HepG2 (cell line): ENCODE data around the gene PLEKHA6. TPM values are rescaled to one million over a fixed set of nuclear protein-coding genes. Genes with fewer than 3 reads are reported as not detected.

Source experiments
- ATAC-seq: fragments of 200-7000 bp; cut with Tn5 transposase; 3 replicates; pipeline ENCODE4 v1.9.1; 2020; ENCODE audit warnings: mild to moderate bottlenecking, moderate library complexity
- BruUV-seq: library from RNA; stranded (reverse); fragments of 400-500 nt; replicated peaks from 2 replicates; lab custom pipeline; 2021; lab: Mats Ljungman, UMichigan
- CTCF ChIA-PET: fragments of 300-600 bp; formaldehyde crosslinking; extraction: SDS; loops from one replicate; lab custom pipeline; 2021; ENCODE audit warnings: low total read pairs, inconsistent platforms, low intra/inter-chr PET ratio; lab: Yijun Ruan, JAX
- POLR2A ChIA-PET: fragments of 350-600 bp; sonication (Branson Sonifier 250); formaldehyde crosslinking; loops from one replicate; lab custom pipeline; 2020; ENCODE audit warnings: antibody characterized with exemption, inconsistent platforms; lab: Yijun Ruan, JAX
- DNase-seq: peaks from one replicate; pipeline ENCODE4 v3.0.0-alpha.2; 2015; ENCODE audit warnings: low spot score
- FAIRE-seq: peaks from 3 replicates; lab custom pipeline; 2011; peaks lifted over from hg19 to GRCh38; lab: Jason Lieb, UNC
- H2AFZ ChIP-seq: one replicate; pipeline ENCODE4 v1.6.1; 2011; ENCODE audit warnings: low read length, inconsistent platforms
- H3K27ac ChIP-seq: fragments of 300-600 bp; 3 replicates; pipeline ENCODE4 v1.8.0; 2011; ENCODE audit warnings: mixed run types, mild to moderate bottlenecking, mixed read lengths, low read length, inconsistent platforms; ENCODE audit not compliant: insufficient read depth; ENCODE audit errors: extremely low read length
- H3K27me3 ChIP-seq, 2 experiments: fragments of 200-600 bp in 1 of 2; 2 replicates in 1 of 2; 3 replicates in 1 of 2; pipeline versions ENCODE4 v1.6.0 to v1.8.0; 2011; ENCODE audit warnings: low read length in 2 of 2, mild to moderate bottlenecking in 2 of 2, moderate library complexity in 2 of 2, inconsistent platforms in 1 of 2; ENCODE audit not compliant: insufficient read depth in 2 of 2, control insufficient read depth in 1 of 2
- H3K36me3 ChIP-seq, 2 experiments: fragments of 200-600 bp in 1 of 2; replicated peaks in 1 of 2; 2 replicates in 1 of 2; 3 replicates in 1 of 2; pipeline versions ENCODE4 v1.5.1 to v1.8.0; 2011; ENCODE audit warnings: low read length in 2 of 2, inconsistent platforms in 1 of 2; ENCODE audit not compliant: insufficient read depth in 2 of 2, control insufficient read depth in 1 of 2
- H3K4me1 ChIP-seq: 2 replicates; pipeline ENCODE4 v1.5.1; 2012; ENCODE audit warnings: low read length, inconsistent platforms; ENCODE audit not compliant: insufficient read depth
- H3K4me2 ChIP-seq: 2 replicates; pipeline ENCODE4 v1.6.0; 2011; ENCODE audit warnings: low read depth, low read length, inconsistent platforms
- H3K4me3 ChIP-seq, 3 experiments: fragments of 200-600 bp in 1 of 3; sonication (generic), shearing (Covaris generic) in 1 of 3; replicated peaks in 1 of 3; 2 replicates each; pipeline ENCODE4 v1.5.1; 2011 to 2016; ENCODE audit warnings: low read length in 3 of 3, inconsistent platforms in 2 of 3, low read depth in 2 of 3, mild to moderate bottlenecking in 2 of 3, control low read depth in 1 of 3, mixed read lengths in 1 of 3; ENCODE audit not compliant: insufficient read depth in 1 of 3
- H3K79me2 ChIP-seq: one replicate; pipeline ENCODE4 v1.6.1; 2011; ENCODE audit warnings: low read length, inconsistent platforms; ENCODE audit not compliant: insufficient read depth
- H3K9ac ChIP-seq: 2 replicates; pipeline ENCODE4 v1.6.0; 2011; ENCODE audit warnings: mild to moderate bottlenecking, low read depth, low read length, inconsistent platforms; ENCODE audit not compliant: insufficient read depth
- H3K9me3 ChIP-seq: 2 replicates; pipeline ENCODE4 v1.5.1; 2012; ENCODE audit warnings: mild to moderate bottlenecking, low read length
- H4K20me1 ChIP-seq: 2 replicates; pipeline ENCODE4 v1.6.0; 2011; ENCODE audit warnings: inconsistent platforms, mild to moderate bottlenecking, low read length, moderate library complexity; ENCODE audit not compliant: insufficient read depth
- CEBPG ChIP-seq: IDR thresholded peaks from 2 replicates; pipeline ENCODE4 v1.6.1; 2016
- RXRB ChIP-seq: IDR thresholded peaks from 2 replicates; pipeline ENCODE4 v1.6.1; 2016; ENCODE audit warnings: borderline replicate concordance, missing genetic modification reagents, missing compliant biosample characterization
- ZNF292 ChIP-seq: sonication (generic); formaldehyde crosslinking; IDR thresholded peaks from 2 replicates; pipeline ENCODE4 v1.8.1; 2022; ENCODE audit warnings: mild to moderate bottlenecking, low read depth, missing genetic modification reagents, borderline replicate concordance
- ZNF567 ChIP-seq: sonication (generic); formaldehyde crosslinking; IDR thresholded peaks from 2 replicates; pipeline ENCODE4 v1.8.1; 2023; ENCODE audit warnings: mild to moderate bottlenecking, missing genetic modification reagents, borderline replicate concordance
- WGBS: methylation state at CpG from one replicate; pipeline ENCODE4 v1.1.6; 2017; ENCODE audit warnings: low lambda C conversion rate; 5-methylcytosine and 5-hydroxymethylcytosine counted together
- in situ Hi-C: cut with HindIII; loops from 2 replicates; pipeline ENCODE4 v1.10.0; 2017; ENCODE audit warnings: low pct_unique_long_range_greater_than_20kb; ENCODE audit not compliant: extremely low pct_ligation_motif_present
- intact Hi-C: fragments of 100-400 bp; cut with micrococcal nuclease; formaldehyde crosslinking; loops from one replicate; pipeline ENCODE4 v1.10.0; 2022; ENCODE audit not compliant: unreplicated experiment
- polyA plus RNA-seq, 8 experiments: library from polyadenylated mRNA; depleted of rRNA in 3 of 8; stranded (reverse) in 7 of 8; unstranded in 1 of 8; fragments of >200 nt; fragmentation: Illumina TruSeq in 4 of 8; extraction: Trizol in 4 of 8; gene quantifications; 2 replicates each; pipeline versions ENCODE4 v1.2.1 to v1.2.3, GENCODE V29; 2011 to 2016; ENCODE audit warnings: low read depth in 4 of 8, missing spikeins in 1 of 8, mixed read lengths in 1 of 8; ENCODE audit not compliant: insufficient read depth in 1 of 8
- total RNA-seq, 5 experiments: library from RNA; depleted of rRNA; stranded (reverse); fragments of >200 nt; fragmentation: Illumina TruSeq; extraction: Trizol; gene quantifications; 2 replicates each; pipeline ENCODE4 v1.2.3, GENCODE V29; 2016; ENCODE audit warnings: low read depth in 1 of 5
- TF ChIP-seq, protein P1 (sequence below): sonication (generic); formaldehyde crosslinking; IDR thresholded peaks from 2 replicates; pipeline ENCODE4 v1.9.0; 2022; ENCODE audit warnings: missing genetic modification reagents, mild to moderate bottlenecking, borderline replicate concordance

PLEKHA6 gene
- total and polyA plus RNA-seq, 2 of the 13 experiments (the other 11 are each of a cell fraction or from before 2014, with no cell fraction given) = 5.3 to 11.4 TPM

DNA sequence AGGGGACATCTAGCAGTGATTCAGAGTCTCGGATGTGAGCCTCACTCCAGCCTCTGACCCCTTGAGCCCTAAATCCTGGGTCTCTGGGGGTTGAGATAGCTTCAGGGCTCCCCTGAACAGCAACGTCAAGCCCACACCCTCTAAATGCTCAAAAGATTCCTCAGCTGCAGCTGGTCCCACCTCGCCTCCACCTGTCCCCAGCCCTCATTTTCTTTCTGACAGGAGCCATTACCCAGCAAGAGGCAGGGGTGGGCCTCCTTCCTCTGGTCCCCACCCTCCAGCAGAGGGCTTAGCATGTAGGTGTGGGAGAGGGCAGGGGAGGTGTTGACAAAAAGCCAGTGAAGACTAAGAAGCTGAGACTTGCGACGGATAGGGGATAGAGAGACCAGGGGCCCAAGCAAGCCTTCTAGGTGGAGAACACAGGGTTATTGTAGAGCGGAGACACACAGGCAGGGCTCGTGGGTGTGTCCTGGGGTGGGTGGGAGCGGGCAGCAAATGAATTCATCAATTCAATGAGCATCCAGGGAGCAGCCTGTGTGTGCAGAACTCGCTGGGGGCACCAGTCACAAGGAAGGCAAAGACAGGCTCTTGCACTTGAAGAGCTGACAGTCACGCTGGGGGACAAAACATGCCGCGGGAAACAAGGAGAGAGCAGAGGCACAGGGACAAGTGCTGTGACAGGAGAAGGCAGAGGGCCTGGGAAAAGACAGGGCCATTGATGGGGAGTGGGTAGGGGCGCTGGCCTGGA lies 97.0 kb downstream of the PLEKHA6 start:
- intact Hi-C loops = no loop called here

More for the DNA sequence above, 97.0 kb downstream of the PLEKHA6 start:
- CTCF ChIA-PET = no interaction called here
- Histone ChIP-seq H3K27me3 (no peaks in the 10 kb centered on the region), H3K27ac (no peak overlapping the region), H3K4me1 (peaks cover 41% of the 10 kb centered on the region), H3K4me2 (no peak overlapping the region), H3K36me3 (peaks cover 10 to 34% of the 10 kb centered on the region in 2 experiments; a peak in 4 of 5 replicates), H3K79me2 (no peaks in the 10 kb centered on the region), H3K4me3 (no peak overlapping the region), H3K9ac (no peak overlapping the region)
- WGBS = 96% methylated on average over 12 of the region's 13 CpGs
- FAIRE-seq (no peak), DNase-seq (no peak), ATAC-seq (no peak)
- in situ Hi-C loops = loop anchor here (5.0 kb wide), 1 partner anchor 100 kb away; no protein-coding TSS in a partner anchor
- BruUV-seq = no TSS peak
- POLR2A ChIA-PET = no interaction called here
- TF ChIP-seq CEBPG (CRISPR knock-in tag) (no peak), RXRB (no peak), ZNF292 (no peak), ZNF567 (CRISPR knock-in tag) (no peak)
- TF ChIP-seq, protein P1, sequence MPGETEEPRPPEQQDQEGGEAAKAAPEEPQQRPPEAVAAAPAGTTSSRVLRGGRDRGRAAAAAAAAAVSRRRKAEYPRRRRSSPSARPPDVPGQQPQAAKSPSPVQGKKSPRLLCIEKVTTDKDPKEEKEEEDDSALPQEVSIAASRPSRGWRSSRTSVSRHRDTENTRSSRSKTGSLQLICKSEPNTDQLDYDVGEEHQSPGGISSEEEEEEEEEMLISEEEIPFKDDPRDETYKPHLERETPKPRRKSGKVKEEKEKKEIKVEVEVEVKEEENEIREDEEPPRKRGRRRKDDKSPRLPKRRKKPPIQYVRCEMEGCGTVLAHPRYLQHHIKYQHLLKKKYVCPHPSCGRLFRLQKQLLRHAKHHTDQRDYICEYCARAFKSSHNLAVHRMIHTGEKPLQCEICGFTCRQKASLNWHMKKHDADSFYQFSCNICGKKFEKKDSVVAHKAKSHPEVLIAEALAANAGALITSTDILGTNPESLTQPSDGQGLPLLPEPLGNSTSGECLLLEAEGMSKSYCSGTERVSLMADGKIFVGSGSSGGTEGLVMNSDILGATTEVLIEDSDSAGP (CRISPR knock-in tag) = no peak
- TF ChIP-seq, all 625 proteins: peak for 0
- Histone ChIP-seq H4K20me1 (no peaks in the 10 kb centered on the region), H3K9me3 (no peaks in the 10 kb centered on the region), H2AFZ (no peak overlapping the region)
